NOMO-1 (cell line): Measurements from ENCODE around the gene KLHL5.
A peak's percentile ranks its signal among the peaks of the same experiment; 100 is the strongest.
"Not testable (repeated sequence)": the region's sequence is repeated elsewhere in the genome, so short reads cannot be mapped to it uniquely, and the experiment has no call there.

Experiments
- DNase-seq, 2 experiments: peaks; one replicate each; lab custom pipeline; 2025; ENCODE audit not compliant: unreplicated experiment in 2 of 2; lab: John Stamatoyannopoulos, UW

The KLHL5 gene, protein sequence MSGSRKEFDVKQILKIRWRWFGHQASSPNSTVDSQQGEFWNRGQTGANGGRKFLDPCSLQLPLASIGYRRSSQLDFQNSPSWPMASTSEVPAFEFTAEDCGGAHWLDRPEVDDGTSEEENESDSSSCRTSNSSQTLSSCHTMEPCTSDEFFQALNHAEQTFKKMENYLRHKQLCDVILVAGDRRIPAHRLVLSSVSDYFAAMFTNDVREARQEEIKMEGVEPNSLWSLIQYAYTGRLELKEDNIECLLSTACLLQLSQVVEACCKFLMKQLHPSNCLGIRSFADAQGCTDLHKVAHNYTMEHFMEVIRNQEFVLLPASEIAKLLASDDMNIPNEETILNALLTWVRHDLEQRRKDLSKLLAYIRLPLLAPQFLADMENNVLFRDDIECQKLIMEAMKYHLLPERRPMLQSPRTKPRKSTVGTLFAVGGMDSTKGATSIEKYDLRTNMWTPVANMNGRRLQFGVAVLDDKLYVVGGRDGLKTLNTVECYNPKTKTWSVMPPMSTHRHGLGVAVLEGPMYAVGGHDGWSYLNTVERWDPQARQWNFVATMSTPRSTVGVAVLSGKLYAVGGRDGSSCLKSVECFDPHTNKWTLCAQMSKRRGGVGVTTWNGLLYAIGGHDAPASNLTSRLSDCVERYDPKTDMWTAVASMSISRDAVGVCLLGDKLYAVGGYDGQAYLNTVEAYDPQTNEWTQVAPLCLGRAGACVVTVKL

DNA sequence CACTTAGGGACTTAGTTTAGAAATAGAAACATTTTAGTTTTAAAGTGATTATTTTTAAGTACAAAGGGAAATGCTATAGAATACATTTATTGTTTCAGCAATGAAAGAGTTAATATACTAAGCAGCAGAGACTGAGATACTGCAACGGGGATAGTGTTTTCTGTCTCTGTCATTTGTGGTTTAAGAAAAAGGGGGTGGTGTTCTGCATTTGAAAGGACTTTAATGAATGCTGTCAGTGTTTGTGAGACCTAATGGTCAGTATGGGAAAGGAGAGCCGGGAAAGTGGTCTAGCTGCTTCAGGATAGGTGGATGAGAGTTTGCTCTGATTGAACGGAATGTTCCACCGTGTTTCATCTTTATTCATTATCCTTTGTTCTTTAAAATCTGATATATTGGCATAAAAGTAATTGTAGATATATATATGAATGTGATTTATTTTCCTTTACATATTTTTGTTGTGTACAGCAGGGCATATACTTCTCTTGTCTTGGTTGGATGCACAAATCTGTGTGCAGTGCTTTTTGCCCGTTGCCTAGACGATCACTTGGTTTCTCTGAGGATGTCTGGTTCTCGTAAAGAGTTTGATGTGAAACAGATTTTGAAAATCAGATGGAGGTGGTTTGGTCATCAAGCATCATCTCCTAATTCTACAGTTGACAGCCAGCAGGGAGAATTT, at the start of gene KLHL5:
Gene KLHL5, plus strand, starts transcription at position 139 of the 676 bp plus-strand sequence. Its CDS starts 421 bp downstream, at position 560.
- no peak for DNase-seq

DNA sequence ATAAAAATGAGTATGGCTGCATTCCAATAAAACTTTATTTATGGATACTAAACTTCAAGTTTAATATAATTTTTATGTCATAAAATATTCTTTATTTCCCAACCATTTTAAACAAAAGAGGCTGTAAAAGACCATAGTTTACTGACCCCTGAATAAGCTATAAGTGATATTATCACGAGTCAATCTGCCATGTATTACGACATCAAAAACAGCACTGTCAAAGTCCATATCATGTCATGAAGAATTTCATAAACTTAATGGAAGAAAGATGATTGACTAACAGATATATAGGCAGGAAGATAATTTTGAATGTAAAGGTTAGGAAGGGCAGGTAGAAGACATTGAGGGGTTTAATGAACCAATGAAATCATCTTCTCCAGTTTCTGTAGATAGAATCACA, 48.0 kb upstream of the KLHL5 start:
- DNase-seq: no peak

DNA sequence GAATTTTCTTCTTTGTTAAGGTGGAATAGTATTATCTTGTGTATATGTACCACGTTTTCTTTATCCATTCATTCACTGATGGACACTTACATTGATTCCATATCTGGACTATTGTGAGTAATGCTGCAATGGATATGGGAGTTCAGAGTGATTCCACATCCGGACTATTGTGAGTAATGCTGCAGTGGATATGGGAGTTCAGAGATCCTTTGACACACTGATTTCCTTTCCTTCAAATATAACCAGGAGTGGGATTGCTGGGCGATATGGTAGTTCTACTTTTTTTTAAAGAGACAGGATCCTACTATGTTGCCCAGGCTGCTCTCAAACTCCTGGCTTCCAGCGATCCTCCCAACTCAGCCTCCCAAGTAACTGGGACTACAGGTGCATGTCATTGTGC, 41.9 kb upstream of the KLHL5 start:
- no peak for DNase-seq

DNA sequence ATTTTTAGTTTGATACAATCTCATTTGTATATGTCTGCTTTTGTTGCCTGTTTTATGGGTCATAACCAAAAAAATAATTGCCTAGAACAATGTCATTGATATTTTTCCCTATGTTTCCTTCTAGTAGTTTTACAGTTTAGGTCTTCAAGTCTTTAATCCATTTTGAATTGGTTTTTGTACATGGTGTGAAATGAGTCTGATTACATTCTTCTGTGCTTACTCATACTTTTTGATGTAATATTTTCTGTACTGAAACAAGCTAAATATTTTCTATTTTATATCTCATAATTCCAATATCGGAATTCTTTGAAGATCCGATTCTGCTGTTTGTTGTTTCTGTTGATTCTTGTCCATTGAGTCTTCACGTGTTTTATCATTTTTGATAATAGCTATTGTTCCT, 40.4 kb upstream of the KLHL5 start:
- DNase-seq: no peak

DNA sequence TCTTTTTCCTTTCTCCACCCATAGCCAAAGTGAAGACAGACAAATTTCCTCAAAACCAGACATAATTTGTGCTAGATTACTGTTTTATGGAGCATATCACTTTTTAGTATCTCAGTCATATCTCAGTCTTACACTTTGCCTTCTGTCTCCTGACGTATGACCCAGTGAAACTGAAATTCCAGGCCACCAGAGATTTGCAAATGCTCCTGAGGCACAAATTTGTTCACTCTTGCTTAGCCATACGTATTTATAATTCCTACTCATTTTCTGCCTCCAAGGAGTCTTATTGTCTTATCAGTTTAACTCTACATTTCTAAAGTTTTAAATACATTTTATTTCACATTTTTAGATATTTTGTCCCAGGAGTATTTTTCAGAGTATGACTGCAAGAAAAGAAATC, 39.8 kb upstream of the KLHL5 start:
- DNase-seq: no peak

DNA sequence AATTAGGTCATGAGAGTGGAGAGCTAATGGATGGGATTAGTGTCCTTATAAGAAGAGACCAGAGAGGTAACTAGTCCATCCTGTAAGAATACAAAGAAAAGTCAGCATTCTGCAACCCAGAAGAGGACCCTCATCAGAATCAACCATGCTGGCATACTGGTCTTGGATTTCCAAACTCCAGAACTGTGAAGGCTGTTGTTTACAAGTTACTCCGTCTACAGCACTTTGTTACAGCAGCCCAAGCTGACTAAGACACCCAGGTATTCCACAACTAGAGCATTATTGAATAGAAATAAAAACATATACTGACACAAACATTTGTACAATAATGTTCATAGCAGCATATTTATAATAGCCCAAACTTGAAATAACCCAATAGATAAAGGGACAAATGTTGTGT, 39.0 kb upstream of the KLHL5 start:
- no peak for DNase-seq

DNA sequence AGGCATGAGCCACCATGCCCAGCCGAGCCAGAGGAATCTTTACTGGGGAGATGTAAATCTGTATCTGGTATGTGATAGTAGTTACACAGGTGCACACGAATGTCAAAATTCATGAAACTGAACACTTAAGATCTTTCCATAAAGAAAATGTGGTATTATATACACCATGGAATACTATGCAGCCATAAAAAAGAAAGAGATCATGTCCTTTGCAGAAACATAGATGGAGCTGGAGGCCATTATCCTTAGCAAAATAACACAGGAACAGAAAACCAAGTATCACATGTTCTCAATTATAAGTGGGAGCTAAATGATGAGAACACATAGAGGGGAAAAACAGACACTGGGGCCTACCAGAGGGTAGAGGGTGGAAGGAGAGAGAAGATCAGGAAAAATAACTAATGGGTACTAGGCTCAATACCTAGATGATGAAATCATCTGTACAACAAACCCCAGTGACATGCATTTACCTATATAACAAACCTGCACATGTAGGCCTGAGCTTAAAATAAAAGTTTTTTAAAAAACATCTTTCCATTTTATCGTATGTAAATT, 37.6 kb upstream of the KLHL5 start:
- DNase-seq: no peak

DNA sequence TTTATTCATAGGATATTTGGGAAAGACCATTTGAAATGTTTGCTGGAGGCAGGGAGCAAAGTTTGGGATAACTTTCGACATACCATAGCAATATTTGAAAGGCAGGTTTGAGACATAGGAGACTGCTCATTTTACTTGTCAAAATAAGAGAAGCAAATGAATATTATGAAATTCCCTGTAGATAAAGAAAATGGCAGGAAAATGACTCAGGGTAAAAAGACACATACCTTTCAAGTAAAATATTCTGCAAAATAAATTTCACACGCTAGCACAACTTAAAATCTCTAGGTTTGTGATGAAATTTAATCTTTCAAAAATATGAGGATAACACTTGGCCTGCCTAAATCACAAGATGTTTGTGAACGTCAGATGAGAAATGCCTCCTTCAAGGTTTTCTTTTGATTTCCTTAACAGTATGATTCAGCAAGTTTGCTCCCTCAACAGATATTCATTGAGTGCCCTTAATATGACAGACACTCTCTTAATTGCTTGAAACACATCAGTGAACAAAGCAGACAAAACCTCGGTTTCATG, 36.4 kb upstream of the KLHL5 start:
- DNase-seq: peak in 1 of 2 experiments; percentile 80

DNA sequence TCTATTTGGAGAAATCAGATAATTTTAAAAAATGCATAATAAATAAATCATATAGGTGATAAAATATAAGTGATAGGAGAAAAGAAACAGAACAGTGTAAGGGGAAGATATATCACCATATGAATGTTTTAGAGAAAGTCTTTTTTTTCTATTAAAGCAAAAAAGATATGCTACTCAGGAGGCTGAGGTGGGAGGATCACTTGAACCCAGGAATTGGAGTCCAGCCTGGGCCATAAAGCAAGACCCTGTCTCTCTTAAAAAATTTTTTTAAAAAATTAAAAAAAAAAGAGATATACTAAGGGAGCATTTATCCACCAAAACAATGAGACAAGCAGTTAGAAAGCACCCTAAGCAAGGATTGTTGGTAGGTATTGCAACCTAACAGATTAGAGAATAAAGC, 35.9 kb upstream of the KLHL5 start:
- DNase-seq: no peak

DNA sequence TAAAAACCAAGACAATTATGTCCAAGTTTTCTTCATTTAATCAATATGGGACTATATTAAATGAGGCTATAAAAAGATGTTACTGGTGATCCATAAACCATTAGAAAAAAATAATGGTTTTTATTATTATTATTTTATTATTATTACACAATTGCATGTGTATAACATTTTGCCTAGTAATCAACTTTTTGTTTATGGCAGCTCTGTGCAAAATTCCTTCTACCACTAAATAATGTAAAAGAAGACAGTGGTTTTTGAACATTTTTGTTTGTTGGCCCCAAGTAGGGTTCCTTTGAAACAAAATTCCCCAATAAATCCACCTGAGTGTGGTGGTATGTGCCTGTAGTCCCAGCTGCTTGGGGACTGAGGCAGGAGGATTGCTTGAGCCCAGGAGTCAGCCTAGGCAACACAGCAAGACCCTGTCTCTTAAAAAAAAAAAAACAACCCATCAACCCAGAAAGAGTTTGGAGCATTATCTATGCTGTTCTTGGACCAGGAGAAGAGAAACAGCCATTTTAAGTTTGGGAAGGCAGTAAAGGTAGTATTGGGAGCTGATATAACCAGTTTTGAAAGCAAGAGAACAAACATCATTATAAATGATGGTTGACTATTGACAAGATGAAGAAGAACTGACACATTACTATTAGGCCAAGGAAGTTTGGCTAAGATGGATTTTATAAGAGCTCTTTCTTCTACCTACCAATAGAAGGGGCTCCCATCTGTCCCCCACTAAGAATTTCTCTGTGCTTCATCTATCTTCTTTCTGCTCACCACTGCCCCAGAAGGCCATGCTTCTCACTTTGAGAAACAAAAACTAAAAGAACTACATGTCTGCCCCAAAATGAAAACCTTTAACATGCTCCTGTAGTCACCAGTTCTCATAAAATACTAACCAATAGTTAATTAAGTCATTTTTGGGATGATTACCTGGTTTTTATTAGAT, 32.0 kb upstream of the KLHL5 start:
- peak; percentile 22 to 32 for DNase-seq

DNA sequence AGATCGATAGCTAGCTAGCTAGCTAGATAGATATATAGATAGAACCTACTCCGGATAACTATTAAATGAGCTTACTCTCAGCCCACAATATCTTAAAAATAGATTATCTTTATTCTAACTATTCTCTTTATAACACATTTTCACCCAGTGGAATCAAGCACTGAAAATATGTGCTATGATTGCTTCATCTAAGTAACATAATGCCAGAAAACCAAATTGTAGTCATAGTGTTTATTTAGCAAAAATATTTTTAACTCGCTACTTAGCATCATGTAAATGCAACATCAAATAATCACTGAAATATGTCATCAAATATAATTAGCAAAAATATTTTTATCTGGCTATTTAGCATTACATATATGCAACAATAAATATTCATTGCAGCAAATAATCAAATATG, 31.3 kb upstream of the KLHL5 start:
- DNase-seq: no peak

DNA sequence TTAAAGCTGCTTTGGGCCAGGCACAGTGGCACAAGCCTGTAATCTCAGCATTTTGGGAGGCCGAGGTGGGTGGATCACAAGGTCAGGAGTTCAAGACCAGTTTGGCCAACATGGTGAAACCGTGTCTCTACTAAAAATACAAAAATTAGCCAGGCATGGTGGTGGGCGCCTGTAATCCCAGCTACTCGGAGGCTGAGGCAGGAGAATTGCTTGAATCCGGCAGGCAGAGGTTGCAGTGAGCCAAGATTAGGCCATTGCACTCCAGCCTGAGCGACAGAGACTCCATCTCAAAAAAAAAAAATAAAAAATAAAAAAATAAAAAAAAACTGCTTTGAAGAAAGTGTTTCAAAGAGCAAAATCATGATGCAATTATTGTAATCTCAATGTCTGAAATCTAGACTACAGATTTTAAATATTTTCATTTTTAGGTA, 30.4 kb upstream of the KLHL5 start:
- DNase-seq: not testable (repeated sequence)

DNA sequence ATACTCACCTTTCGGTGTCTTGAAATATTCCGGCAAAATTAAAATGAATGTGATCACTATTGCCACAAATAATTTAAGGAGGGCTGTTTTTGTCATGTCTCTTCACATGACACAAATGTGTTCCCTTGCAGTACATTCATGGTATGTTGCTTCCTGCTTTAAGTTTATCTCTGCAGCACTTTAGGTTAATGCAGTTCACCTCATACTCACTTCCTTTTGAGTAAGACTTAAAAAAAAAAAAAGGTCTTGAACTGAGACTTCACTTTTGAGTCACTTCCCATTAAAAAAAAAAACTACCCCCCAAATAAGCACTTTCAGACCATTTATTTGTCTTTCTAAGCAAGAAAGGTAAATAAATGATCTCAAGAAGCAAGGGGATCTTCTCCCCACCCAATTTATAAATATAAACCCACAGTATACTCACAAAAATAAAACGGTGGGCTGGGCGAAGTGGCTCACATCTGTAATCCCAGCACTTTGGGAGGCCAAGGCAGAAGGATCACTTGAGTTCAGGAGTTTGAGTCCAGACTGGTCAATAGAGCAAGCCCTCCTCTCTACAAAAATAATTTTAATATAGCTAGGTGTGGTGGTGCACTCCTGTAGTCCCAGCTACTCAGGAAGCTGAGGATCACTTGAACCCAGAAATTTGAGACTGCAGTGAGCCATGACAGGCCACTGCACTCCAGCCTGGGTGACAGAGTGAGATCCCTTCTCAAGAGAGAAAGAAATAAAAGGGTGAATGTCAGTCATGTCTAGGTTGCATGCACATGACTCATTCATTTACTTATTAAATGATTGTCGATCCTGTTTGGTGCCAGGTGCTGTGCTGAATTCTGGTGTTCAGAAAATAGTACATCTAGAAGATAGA, 29.6 kb upstream of the KLHL5 start, which contains the start of gene TMEM156:
Gene TMEM156, minus strand, starts transcription at position 192 of the 868 bp plus-strand sequence. Its CDS starts 96 bp downstream, at position 96.
- DNase-seq: peak; percentile 36 to 88

DNA sequence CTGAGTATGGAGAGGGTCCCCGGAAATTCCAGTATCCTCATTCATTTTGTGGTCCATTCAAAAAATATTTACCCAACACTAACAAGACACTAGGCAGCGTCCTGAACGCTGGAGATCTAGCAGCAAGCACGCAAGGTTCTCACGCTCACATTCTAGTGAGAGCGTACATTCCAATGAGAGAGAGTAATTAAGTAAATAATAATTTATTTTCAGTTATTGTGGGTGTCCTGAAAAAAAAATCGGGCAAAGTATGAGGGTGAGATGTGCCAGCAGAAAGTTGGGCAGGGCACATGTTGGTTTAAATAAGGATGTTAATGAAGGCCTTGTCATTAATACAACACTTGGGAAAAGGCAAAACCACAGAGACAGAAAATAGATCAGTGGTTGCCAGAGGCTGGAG, 25.9 kb upstream of the KLHL5 start:
- DNase-seq: no peak

DNA sequence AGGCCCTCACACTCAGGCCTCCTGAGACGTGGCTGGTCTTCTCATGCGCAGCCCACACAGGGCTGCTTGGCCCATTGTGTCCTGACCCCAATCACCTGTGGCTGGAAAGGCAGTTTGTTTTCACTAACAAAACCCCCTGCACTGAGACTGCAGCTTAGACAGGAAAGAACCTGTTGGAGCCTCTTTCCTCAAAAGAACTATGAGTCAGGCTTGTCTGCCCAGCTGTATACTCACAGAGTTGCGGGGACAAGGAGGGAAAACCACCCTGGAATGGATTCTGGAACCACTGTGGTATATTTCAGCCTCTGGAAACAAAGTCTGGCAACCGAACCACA, 24.6 kb upstream of the KLHL5 start:
- DNase-seq: no peak

DNA sequence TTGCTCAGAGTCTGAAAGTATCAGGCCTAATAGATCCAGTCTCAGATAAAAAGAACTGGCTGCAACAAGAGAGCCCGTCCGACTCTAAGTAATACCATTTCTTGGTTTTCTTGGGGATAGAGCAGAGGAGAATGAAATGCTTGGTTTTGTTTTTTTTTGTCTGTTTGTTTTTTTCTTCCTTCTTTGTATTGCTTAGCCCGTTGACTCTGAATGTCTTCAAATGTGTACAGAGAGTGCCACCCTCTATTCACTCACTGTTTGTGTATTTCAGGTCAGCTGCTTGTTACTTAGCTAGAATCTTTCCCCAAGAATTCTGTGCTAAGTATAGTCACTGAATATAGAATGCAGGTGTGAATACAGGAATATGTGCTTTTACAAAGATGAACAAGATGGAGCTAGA, 24.1 kb upstream of the KLHL5 start:
- DNase-seq: no peak

DNA sequence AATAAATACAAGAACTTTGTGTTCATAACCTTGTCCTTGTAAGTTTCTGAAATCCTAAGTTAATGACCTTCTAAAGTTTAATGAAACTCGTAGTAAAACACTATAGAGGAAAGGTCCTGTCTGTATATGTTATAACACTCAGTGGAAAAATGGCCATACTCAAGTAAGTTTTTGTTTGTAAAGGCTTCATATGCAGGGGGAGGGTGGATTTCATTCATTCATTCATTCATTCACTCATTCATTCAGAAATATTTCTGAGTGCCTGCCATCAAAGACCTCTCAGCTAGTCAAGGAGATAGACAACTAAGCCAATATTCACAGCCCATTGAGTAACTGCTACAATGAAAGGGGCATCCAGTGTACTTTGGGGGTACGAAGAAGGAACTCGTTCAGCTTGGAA, 22.9 kb upstream of the KLHL5 start:
- DNase-seq: no peak

DNA sequence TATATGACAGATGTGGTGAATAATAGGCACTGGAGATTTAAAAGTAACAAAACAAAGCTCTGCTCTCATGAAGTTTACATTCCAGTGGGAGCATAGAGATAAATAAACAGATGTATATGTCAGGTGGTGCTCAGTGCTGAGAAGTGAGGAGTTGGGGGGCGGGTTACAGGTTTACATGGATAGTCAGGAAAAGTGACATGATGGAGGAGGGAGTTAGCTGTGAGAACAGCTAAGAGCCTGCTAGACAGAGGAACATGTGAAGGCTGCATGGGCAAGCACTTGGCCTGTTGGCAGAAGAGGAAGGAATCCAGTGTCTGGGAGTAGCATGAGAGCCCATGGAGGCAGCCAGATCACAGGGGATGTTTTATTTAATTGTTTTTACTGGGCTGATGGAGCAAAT, 19.7 kb upstream of the KLHL5 start:
- no peak for DNase-seq
